ENCODE data around the gene GNAQ.

- TF ChIP-seq CTCF (conservative IDR thresholded peaks at IDR 0.05): no peak
- TF ChIP-seq ZFX (IDR thresholded peaks at IDR 0.05): no peak
Measured at GRCh38 chr9:77954013-77954665, 77.5 kb downstream of the GNAQ start.
